ENCODE data around the gene ALDH5A1.
"Not testable (repeated sequence)": the region's sequence is repeated elsewhere in the genome, so short reads cannot be mapped to it uniquely, and the experiment has no call there.

The ALDH5A1 gene

GRCh38 chr6:24489470-24489869 is 5.3 kb upstream of the ALDH5A1 start, which contains the start of gene GPLD1:
GPLD1 (minus strand) TSS chr6:24489578; CDS start chr6:24489511, 67 bp downstream.
- DNase-seq: no peak

DNA sequence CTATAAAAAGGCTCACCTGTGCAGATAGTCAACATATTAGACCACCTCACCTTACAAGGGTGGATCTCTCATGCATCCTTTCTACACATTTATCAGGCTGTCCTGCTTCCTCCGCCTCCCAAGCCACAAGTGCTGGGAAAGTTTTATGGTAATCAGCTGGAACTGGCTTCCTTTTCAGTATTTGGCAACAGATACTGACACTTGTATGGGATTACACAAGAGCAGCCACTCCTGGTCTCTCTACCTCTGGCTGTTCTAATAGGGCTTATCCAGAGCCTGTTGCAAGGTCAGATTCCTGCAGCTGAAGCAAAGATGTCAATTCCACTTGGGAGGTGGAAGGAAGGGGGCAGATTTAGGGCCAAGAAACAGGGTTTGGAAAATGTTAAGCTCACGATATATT is 4.9 kb upstream of the ALDH5A1 start:
- DNase-seq: no peak

DNA sequence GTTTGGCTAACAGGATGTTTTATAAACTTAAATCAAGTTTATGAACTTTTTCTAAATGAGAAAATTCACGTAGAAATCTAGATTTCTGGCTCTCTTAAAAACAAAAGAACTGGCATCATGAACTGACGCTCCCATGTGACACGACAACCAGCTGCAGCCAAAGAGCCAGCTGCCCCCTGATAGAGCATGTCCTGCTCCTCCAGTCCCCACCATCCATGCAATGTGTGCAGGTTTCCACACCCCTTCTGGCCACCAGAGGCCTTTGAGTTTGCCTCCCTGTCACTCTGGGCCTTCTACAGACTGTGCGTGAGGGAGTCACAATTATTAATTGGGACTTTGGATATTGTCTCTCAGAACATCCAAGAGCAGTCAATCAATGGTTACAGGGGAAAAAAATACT is 3.8 kb upstream of the ALDH5A1 start:
- DNase-seq: no peak

GRCh38 chr6:24492475-24492874 is 2.3 kb upstream of the ALDH5A1 start:
- no peak for DNase-seq

DNA sequence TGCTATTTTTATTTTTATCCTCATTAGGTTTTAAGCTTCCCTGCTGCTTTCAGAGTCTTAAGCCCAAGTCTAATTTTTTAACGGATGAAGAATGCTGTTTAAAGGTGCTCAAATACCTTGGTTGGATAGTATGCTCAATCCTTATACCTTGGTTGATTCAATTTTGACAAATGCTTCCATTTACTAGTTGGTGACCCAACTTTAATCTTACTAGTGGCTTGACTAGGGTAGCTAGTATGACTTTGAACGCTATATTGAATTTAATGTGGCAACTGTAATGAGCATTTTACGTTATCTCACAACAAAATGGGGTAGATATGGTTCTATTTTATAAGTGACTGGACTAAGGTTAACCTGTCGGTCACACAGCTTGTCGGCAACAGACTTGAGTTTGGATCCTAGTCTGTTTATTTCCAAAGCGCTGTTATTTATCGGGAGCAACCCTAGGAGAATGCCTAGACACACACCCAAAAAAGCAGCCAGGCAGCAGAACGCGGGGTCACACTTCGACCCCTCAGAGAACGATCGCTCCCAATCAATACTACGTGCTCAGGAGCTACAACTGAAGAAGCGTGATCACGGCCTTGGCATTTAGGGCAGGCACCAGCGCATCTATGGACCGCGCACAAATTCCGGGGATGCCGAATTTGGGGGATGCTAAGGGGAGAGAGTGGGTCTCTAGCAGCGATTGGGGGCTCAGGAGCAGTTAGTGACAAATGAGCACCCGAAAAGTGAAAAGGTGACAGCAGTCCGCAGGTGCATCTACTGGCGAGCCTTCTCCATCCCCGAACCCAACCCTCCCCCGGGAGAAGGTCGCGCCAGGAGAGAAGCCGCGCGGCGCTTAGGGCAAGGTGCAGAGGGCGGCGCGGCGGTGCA is 586 bp upstream of the ALDH5A1 start:
- no peak for DNase-seq

DNA sequence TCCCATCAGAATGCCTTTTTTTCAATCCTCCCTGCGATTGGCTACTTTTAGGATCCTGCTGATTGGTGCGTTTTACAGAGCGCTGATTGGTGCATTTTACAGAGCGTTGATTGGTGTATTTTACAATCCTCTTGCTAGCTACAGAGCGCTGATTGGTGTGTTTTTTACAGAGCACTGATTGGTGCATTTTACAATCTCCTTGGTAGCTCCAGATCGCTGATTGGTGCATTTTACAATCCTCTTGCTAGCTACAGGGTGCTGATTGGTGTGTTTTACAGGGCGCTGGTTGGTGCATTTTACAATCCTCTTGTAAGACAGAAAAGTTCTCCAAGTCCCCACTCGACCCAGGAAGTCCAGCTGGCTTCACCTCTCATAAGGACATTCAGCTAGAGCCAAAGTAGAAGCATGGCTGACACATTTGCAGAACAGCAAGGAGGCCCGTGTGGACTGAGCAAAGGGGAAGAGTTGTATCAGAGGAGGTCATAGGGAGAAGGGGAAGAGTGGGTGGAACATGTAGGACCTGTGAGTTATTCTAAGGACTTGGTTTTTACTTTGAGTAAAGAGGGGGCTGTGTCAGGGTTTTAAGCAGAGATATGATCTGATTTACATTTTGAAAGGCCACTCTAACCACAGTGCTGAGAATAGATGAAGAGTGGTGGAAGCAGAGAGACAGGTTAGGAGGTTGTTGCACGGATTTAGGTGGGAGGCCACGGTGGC is 2.6 kb downstream of the ALDH5A1 start:
- no peak for DNase-seq

GRCh38 chr6:24500683-24501082 is 5.9 kb downstream of the ALDH5A1 start:
- no peak for DNase-seq

GRCh38 chr6:24501374-24501773 is 6.6 kb downstream of the ALDH5A1 start:
- DNase-seq: no peak

DNA sequence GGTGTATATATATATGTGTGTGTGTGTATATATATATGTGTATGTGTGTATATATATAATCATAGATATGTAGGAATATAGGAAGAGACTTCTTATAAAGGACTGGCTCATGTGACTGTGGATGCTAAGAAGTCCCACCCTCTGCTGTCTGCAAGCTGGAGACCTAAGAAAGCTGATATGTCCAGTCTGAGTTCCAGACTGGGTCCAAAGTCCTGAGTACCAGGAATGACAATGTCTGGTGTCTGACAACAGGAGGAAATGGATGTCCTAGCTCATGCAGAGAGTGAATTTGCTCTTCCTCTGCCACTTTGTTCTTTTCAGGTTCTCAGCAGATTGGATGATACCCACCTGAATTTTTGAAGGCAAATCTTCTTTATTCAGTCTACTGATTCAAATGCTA is 7.1 kb downstream of the ALDH5A1 start:
- no peak for DNase-seq

GRCh38 chr6:24504287-24504648 is 9.5 kb downstream of the ALDH5A1 start:
- DNase-seq: no peak

GRCh38 chr6:24504649-24505586 is 10.1 kb downstream of the ALDH5A1 start:
- no peak for DNase-seq

DNA sequence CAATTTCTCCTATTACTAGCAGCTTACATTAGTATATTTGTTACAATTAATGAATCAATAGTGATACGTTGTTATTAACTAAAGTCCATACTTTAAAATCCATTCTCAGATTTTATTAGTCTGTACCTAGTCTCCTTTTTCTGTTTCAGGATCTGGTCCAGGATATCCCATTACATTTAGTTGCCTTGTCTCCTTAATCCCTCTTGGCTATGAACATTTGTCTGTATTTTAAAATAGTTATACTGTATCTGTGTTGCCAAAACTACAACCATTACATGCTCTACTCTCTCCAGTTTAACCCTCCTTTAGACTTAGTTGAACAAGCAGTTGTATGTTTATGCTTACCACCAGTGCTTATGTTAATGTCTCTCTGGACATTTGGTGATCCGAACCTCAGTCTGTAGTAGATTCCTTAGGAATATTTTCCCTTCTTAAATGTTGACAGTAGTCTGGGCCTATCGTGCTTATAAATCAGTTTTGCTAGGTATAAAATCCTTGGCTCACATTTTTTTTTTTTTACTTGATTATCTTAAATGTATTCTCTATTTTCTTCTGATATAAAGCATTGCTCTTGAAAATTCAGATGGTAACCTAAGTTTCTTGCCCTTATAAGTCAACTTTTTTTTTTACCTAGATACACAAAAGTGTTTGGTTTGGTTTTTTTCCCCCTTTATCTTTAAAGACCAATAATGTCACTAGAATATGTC is 12.2 kb downstream of the ALDH5A1 start:
- no peak for DNase-seq

GRCh38 chr6:24511976-24512375 is 17.2 kb downstream of the ALDH5A1 start:
- DNase-seq: not testable (repeated sequence)

DNA sequence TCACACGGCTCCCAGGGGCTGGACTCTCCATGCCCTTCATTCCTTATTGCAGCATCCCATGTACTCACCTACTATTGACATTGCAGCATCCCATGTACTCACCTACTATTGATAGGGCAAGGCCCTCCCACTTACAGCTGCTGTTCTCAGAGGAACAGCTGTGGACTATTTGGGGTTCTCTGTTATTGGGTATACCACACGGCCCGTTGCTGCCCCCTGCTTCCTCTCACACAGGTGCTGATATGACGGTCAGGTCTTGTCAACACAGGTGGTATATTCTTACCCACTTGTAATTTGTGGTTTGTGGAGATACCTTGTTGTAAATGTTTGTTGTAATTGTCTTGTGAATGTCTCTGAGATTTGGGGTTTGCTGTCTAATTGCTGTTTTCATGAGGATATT is 18.8 kb downstream of the ALDH5A1 start:
- no peak for DNase-seq

DNA sequence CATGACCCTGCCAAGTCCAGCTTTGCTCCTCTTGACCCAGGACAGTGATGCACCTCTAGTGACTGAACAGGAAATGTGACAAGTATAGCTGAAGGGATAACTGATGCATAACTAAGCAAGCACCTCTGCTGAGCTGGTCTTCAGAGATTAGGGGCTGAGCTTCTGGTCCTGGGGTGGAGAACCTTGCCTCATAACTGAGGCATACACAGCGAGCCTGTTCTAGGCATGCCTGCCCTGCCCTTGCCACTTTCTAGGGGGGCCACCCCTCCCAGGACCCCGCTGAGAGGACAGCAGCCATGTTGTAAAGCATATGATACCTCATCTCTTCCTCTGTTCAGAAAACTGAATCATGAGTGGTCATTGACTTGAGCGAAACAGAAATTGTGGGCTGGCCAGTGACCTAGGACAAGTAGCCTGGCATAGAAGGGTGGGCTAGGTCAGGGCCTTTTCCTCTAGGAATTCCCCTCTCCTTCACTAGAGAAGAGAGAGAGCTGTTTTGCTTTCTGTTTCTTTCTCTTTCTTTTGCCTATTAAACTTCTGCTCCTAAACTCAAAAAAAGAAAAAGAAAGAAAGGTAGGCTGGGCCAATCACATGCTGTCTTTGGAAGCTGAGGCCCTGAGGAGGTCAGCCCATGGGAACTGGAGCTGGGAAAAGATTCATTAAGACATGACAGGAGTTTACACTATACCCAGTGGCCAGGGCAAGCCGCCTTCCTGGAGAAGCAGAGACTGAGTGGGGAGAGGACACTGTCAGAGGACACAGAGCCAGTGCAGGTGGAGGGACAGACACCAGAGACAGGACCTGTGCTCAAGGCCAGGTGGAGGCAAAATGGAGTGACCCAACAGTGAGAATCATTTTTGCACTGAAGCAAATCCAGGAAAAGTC is 23.1 kb downstream of the ALDH5A1 start:
- DNase-seq: no peak

GRCh38 chr6:24520929-24521546 is 26.3 kb downstream of the ALDH5A1 start:
- no peak for DNase-seq

DNA sequence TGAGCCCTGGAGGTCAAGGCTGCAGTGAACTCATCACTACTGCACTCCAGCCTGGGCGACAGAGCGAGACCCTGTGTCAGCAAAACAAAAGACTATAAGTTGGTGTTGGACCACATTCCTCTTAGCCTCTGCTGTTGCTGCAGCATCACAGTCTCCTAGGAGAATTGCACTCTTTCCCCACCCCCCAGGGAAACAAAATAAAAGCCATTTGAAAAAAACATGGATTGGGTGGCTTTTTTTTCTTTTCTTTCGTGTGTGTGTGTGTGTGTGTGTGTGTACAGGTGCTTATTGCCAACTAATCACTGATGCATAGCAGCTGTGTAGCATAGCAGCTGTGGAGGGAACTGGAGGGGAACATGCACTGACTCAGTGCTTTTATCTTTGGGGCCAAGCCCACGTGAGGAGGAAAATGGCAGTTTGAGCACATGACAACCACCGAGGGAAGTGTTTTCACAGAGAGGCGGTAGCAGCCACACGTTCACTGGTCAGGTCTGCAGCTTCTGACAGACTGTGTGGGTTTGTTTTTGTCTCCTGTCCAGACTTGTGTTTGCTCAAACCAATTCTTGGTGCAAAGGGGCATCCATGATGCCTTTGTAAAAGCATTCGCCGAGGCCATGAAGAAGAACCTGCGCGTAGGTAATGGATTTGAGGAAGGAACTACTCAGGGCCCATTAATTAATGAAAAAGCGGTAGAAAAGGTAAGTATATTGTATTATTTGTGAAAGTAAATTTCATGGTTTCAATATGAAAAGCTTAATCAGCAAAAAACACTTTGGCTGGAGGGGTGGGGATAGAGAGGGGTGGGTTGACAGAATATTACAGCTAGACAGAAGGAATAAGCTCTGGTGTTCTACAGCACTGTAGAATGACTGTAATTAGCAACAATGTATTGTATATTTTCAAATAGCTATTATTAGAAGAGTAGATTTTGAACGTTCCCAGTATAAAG is 27.7 kb downstream of the ALDH5A1 start:
- DNase-seq: peak; percentile 52

GRCh38 chr6:24524329-24524728 is 29.6 kb downstream of the ALDH5A1 start:
- DNase-seq: no peak

DNA sequence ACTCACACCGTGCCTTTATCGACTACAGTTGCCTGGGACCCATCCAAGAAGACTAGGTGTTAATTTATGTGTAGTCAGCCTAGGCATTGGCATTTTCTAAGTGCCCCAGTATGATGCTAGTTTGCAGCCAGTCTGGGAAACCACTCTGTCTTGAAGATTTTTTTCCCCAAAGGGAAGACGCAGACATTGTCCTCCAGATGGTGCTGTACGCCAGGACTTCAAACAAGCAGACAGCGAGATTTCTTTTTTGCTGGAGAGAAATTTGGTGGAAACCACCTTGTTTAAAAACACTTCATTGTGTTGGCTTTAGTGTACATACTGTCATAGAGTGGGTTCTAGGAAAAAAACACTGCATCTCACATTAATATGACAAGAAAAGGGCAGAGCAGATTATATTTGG is 30.0 kb downstream of the ALDH5A1 start:
- peak; percentile 48 for DNase-seq

- DNase-seq: no peak
These were observed 35.2 kb downstream of the ALDH5A1 start for GRCh38 chr6:24529985-24530384.
